ENCODE data around the gene WBP2NL. TPM values are rescaled to one million over a fixed set of nuclear protein-coding genes. Genes with fewer than 3 reads are reported as not detected.

Gene WBP2NL
- total RNA-seq, 3 donors from 2014 or later (not counting 1 experiment from before 2014, with no cell fraction given) = 1.7 to 3.6 (median 3.0) TPM

- Histone ChIP-seq H3K27ac (ENCODE audit: low read length) (peak overlapping the region; percentile 19), H3K4me3 (ENCODE audit: low read length) (peak overlapping the region; percentile 40), H3K9me3 (ENCODE audit: control insufficient read depth, insufficient read depth, low read length) (no peaks in the 10 kb centered on the region), H3K4me1 (ENCODE audit: control insufficient read depth, insufficient read depth, low read length) (peaks cover 40% of the 10 kb centered on the region), H3K27me3 (ENCODE audit: control insufficient read depth, insufficient read depth, low read length) (no peaks in the 10 kb centered on the region), H3K36me3 (ENCODE audit: control insufficient read depth, insufficient read depth, low read length) (no peaks in the 10 kb centered on the region)
- no peaks in the 10 kb centered on the region for H3K27me3 Mint-ChIP-seq (ENCODE audit: low read depth in 2 of 2)
- WGBS (ENCODE audit: insufficient coverage) = 88% methylated on average over 8 of the region's 9 CpGs
- peak overlapping the region; percentile 21 to 79 for H3K27ac Mint-ChIP-seq
- no peaks in the 10 kb centered on the region for H3K36me3 Mint-ChIP-seq
- peak overlapping the region; percentile 66 for H3K4me3 Mint-ChIP-seq
- H3K9me3 Mint-ChIP-seq = no peaks in the 10 kb centered on the region
- intact Hi-C loops (cut with micrococcal nuclease) = no loop called here
- no peak for TF ChIP-seq CTCF (IDR thresholded peaks at IDR 0.05)
- DNase-seq (no peak), ATAC-seq (no peak)
- peaks cover 23 to 42% of the 10 kb centered on the region in 2 donors for H3K4me1 Mint-ChIP-seq
These were observed 76.5 kb downstream of the WBP2NL start for GRCh38 chr22:42074846-42075676.

GRCh38 chr22:42076764-42077485 is 78.3 kb downstream of the WBP2NL start:
- no peak overlapping the region for H3K27ac Mint-ChIP-seq
- ATAC-seq (no peak), DNase-seq (no peak)
- Histone ChIP-seq H3K9me3 (ENCODE audit: control insufficient read depth, insufficient read depth, low read length) (no peaks in the 10 kb centered on the region), H3K4me3 (ENCODE audit: low read length) (no peak overlapping the region), H3K27ac (ENCODE audit: low read length) (no peak overlapping the region), H3K36me3 (ENCODE audit: control insufficient read depth, insufficient read depth, low read length) (peaks cover 2% of the 10 kb centered on the region), H3K4me1 (ENCODE audit: control insufficient read depth, insufficient read depth, low read length) (peaks cover 32% of the 10 kb centered on the region), H3K27me3 (ENCODE audit: control insufficient read depth, insufficient read depth, low read length) (no peaks in the 10 kb centered on the region)
- H3K9me3 Mint-ChIP-seq = no peaks in the 10 kb centered on the region
- 95% methylated on average over 20 of the region's 20 CpGs for WGBS (ENCODE audit: insufficient coverage)
- no peaks in the 10 kb centered on the region for H3K36me3 Mint-ChIP-seq
- no peak overlapping the region for H3K4me3 Mint-ChIP-seq
- H3K27me3 Mint-ChIP-seq (ENCODE audit: low read depth in 2 of 2) = no peaks in the 10 kb centered on the region
- peaks cover 20 to 32% of the 10 kb centered on the region in 2 donors for H3K4me1 Mint-ChIP-seq
- no peak for TF ChIP-seq CTCF (IDR thresholded peaks at IDR 0.05)
- intact Hi-C loops (cut with micrococcal nuclease) = no loop called here

GRCh38 chr22:42077486-42078125 is 79.0 kb downstream of the WBP2NL start:
- H3K4me1 Mint-ChIP-seq = peaks cover 23 to 35% of the 10 kb centered on the region in 2 donors
- H3K27ac ChIP-seq (ENCODE audit: low read length) = no peak overlapping the region

More at GRCh38 chr22:42077486-42078125, 79.0 kb downstream of the WBP2NL start:
- intact Hi-C loops (cut with micrococcal nuclease) = no loop called here
- Histone ChIP-seq H3K36me3 (ENCODE audit: control insufficient read depth, insufficient read depth, low read length) (peaks cover 6% of the 10 kb centered on the region), H3K4me1 (ENCODE audit: control insufficient read depth, insufficient read depth, low read length) (peaks cover 32% of the 10 kb centered on the region), H3K27me3 (ENCODE audit: control insufficient read depth, insufficient read depth, low read length) (no peaks in the 10 kb centered on the region), H3K4me3 (ENCODE audit: low read length) (no peak overlapping the region), H3K9me3 (ENCODE audit: control insufficient read depth, insufficient read depth, low read length) (no peaks in the 10 kb centered on the region)
- Mint-ChIP-seq H3K4me3 (no peak overlapping the region), H3K27ac (peak overlapping the region; percentile 97 to 100), H3K36me3 (no peaks in the 10 kb centered on the region), H3K9me3 (no peaks in the 10 kb centered on the region), H3K27me3 (ENCODE audit: low read depth in 2 of 2) (no peaks in the 10 kb centered on the region)
- WGBS (ENCODE audit: insufficient coverage) = 95% methylated on average over 21 of the region's 21 CpGs
- no peak for DNase-seq
- ATAC-seq = no peak
- no peak for TF ChIP-seq CTCF (IDR thresholded peaks at IDR 0.05)

Other genes starting within 250 kb of the WBP2NL start
- gene CCDC134, start 198.1 kb upstream of the WBP2NL start, total RNA-seq = 10 to 100 TPM; 16.4 to 22.1 (median 16.7) TPM
- gene SREBF2, start 165.7 kb upstream of the WBP2NL start, total RNA-seq = 100 to 1,000 TPM; 101 to 106 (median 105) TPM
- gene SHISA8, start 83.7 kb upstream of the WBP2NL start, total RNA-seq = under 1 TPM in 1 of 3 donors, not detected in 2; 0.24 TPM
- gene TNFRSF13C, start 72.0 kb upstream of the WBP2NL start, total RNA-seq = 1 to 10 TPM; 2.4 to 3.2 (median 2.7) TPM
- gene CENPM, start 51.6 kb upstream of the WBP2NL start, total RNA-seq = 1 to 10 TPM; 4.2 to 7.1 (median 6.1) TPM
- gene SEPTIN3, start 29.3 kb upstream of the WBP2NL start, total RNA-seq = under 1 TPM in 1 of 3 donors, not detected in 2; 0.38 TPM
- gene NAGA, start 72.0 kb downstream of the WBP2NL start, total RNA-seq = 10 to 100 TPM; 12.8 to 15.7 (median 14.2) TPM
- gene PHETA2, start 75.5 kb downstream of the WBP2NL start, total RNA-seq = 1 to 10 TPM; 1.2 to 2.3 (median 1.8) TPM
- 10 to 100 TPM; 37.7 to 51.0 (median 45.1) TPM for gene SMDT1, start 80.9 kb downstream of the WBP2NL start, total RNA-seq
- 10 to 100 TPM; 50.4 to 69.7 (median 63.8) TPM for gene NDUFA6, start 92.0 kb downstream of the WBP2NL start, total RNA-seq
- gene CYP2D6, start 132.0 kb downstream of the WBP2NL start, total RNA-seq = 1 to 10 TPM; 3.8 to 5.5 (median 3.9) TPM

Data from natural killer cell (primary cell).